Liver (tissue), 9 donors: ENCODE results near the gene CNTN5. TPM values are rescaled to one million over a fixed set of nuclear protein-coding genes. Genes with fewer than 3 reads are reported as not detected.

Experiments used
- DNase-seq: peaks from one replicate; pipeline ENCODE4 v3.0.0-alpha.2; 2017; ENCODE audit warnings: low spot score
- H3K27ac ChIP-seq, 2 donors: one replicate each; pipeline ENCODE4 v1.7.0; 2013; ENCODE audit warnings: inconsistent platforms in 2 of 2, low read length in 2 of 2, control low read depth in 1 of 2, low read depth in 1 of 2, mild to moderate bottlenecking in 1 of 2
- H3K27me3 ChIP-seq, 4 donors: one replicate each; pipeline versions ENCODE4 v1.6.1 to v1.7.0; 2013; ENCODE audit warnings: low read length in 3 of 4, inconsistent platforms in 1 of 4, mild to moderate bottlenecking in 1 of 4, moderate library complexity in 1 of 4; ENCODE audit not compliant: control insufficient read depth in 4 of 4, insufficient read depth in 4 of 4
- H3K36me3 ChIP-seq, 4 donors: one replicate each; pipeline versions ENCODE4 v1.6.1 to v1.7.0; 2013; ENCODE audit warnings: low read length in 3 of 4, mild to moderate bottlenecking in 3 of 4, low read depth in 1 of 4, moderate library complexity in 1 of 4; ENCODE audit not compliant: control insufficient read depth in 4 of 4, insufficient read depth in 3 of 4
- H3K4me1 ChIP-seq, 4 donors: one replicate each; pipeline versions ENCODE4 v1.6.1 to v1.7.0; 2013; ENCODE audit warnings: low read length in 3 of 4, mild to moderate bottlenecking in 3 of 4, moderate library complexity in 1 of 4; ENCODE audit not compliant: control insufficient read depth in 4 of 4, insufficient read depth in 4 of 4
- H3K4me3 ChIP-seq, 3 donors: one replicate each; pipeline versions ENCODE4 v1.6.1 to v1.7.0; 2013; ENCODE audit warnings: low read length in 3 of 3, control low read depth in 1 of 3, low read depth in 1 of 3, mild to moderate bottlenecking in 1 of 3
- H3K9ac ChIP-seq, 2 donors: one replicate each; pipeline ENCODE4 v1.7.0; 2013; ENCODE audit warnings: low read length in 2 of 2, mild to moderate bottlenecking in 2 of 2, moderate library complexity in 2 of 2, control low read depth in 1 of 2, low read depth in 1 of 2
- H3K9me3 ChIP-seq, 4 donors: one replicate each; pipeline versions ENCODE4 v1.6.1 to v1.7.0; 2013; ENCODE audit warnings: low read length in 3 of 4; ENCODE audit not compliant: control insufficient read depth in 4 of 4
- CTCF ChIP-seq: fragments of 150-350 bp; IDR thresholded peaks from 2 replicates; pipeline ENCODE4 v1.5.1; 2017; ENCODE audit warnings: improper control_type of control experiment, low read depth, low read length; ENCODE audit not compliant: missing input control
- FOXA1 ChIP-seq: IDR thresholded peaks from 2 replicates; pipeline ENCODE4 v1.6.1; 2016; ENCODE audit warnings: antibody characterized with exemption
- FOXA2 ChIP-seq: IDR thresholded peaks from 2 replicates; pipeline ENCODE4 v1.6.1; 2016; ENCODE audit warnings: antibody characterized with exemption
- GABPA ChIP-seq, 2 donors: IDR thresholded peaks in 1 of 2; conservative IDR thresholded peaks in 1 of 2; 2 replicates each; pipeline ENCODE4 v1.6.1; 2016; ENCODE audit warnings: antibody characterized with exemption in 2 of 2, mild to moderate bottlenecking in 1 of 2, moderate library complexity in 1 of 2
- HNF4A ChIP-seq, 2 donors: conservative IDR thresholded peaks; 2 replicates each; pipeline ENCODE4 v1.6.1; 2016; ENCODE audit warnings: antibody characterized with exemption in 2 of 2, mild to moderate bottlenecking in 2 of 2
- HNF4G ChIP-seq: IDR thresholded peaks from 2 replicates; pipeline ENCODE4 v1.6.1; 2016; ENCODE audit warnings: antibody characterized with exemption
- JUND ChIP-seq, 2 donors: IDR thresholded peaks; 2 replicates each; pipeline ENCODE4 v1.6.1; 2016; ENCODE audit warnings: antibody characterized with exemption in 2 of 2
- MAX ChIP-seq: IDR thresholded peaks from 2 replicates; pipeline ENCODE4 v1.6.1; 2016; ENCODE audit warnings: antibody characterized with exemption
- NR2F2 ChIP-seq: IDR thresholded peaks from 2 replicates; pipeline ENCODE4 v1.6.1; 2016; ENCODE audit warnings: antibody characterized with exemption
- RAD21 ChIP-seq, 2 donors: IDR thresholded peaks; 2 replicates each; pipeline ENCODE4 v1.6.1; 2016; ENCODE audit warnings: antibody characterized with exemption in 2 of 2, mild to moderate bottlenecking in 2 of 2
- RXRA ChIP-seq, 2 donors: IDR thresholded peaks; 2 replicates each; pipeline ENCODE4 v1.6.1; 2017 to 2018; ENCODE audit warnings: antibody characterized with exemption in 2 of 2, mild to moderate bottlenecking in 1 of 2
- TAF1 ChIP-seq: conservative IDR thresholded peaks from 2 replicates; pipeline ENCODE4 v1.6.1; 2016; ENCODE audit warnings: antibody characterized with exemption, mild to moderate bottlenecking
- YY1 ChIP-seq: IDR thresholded peaks from 2 replicates; pipeline ENCODE4 v1.6.1; 2016; ENCODE audit warnings: antibody characterized with exemption, mild to moderate bottlenecking
- ZBTB33 ChIP-seq: IDR thresholded peaks from 2 replicates; pipeline ENCODE4 v1.6.1; 2016; ENCODE audit warnings: antibody characterized with exemption
- WGBS: extraction: QIAGEN DNeasy Blood & Tissue Kit; methylation state at CpG from one replicate; pipeline ENCODE4 v1.1.7; 2013; 5-methylcytosine and 5-hydroxymethylcytosine counted together
- polyA plus RNA-seq, 2 donors: library from polyadenylated mRNA; stranded (reverse) in 1 of 2; unstranded in 1 of 2; fragments of 200-250 nt in 1 of 2; fragments of >200 nt in 1 of 2; fragmentation: Nextera tagmentation in 1 of 2; extraction: Ambion mirVana in 1 of 2; gene quantifications; one replicate each; pipeline versions ENCODE4 v1.2.1 to v1.2.3, GENCODE V29; 2013 to 2015
- total RNA-seq, 2 donors: library from RNA; depleted of rRNA; stranded (reverse); fragments of >200 nt; gene quantifications; one replicate each; pipeline ENCODE4 v1.2.3, GENCODE V29; 2014
- donor health status: healthy.
- donor health status: healthy.
- donor health status: healthy.
- donor health status: healthy.
- donor health status: healthy.

CNTN5 gene
- total and polyA plus RNA-seq, 4 donors: 0.01 to 0.08 (median 0.04) TPM

GRCh38 chr11:100080381-100080780 lies 1059.6 kb downstream of the CNTN5 start:
- no peak for TF ChIP-seq JUND (IDR thresholded peaks at IDR 0.05)
- TF ChIP-seq NR2F2: no peak
- TF ChIP-seq FOXA2: no peak
- no peak for TF ChIP-seq FOXA1
- TF ChIP-seq RAD21 (IDR thresholded peaks at IDR 0.05): no peak
- TF ChIP-seq HNF4G: no peak
- TF ChIP-seq MAX: no peak
- TF ChIP-seq GABPA (IDR thresholded peaks at IDR 0.05 in 1 of 2, conservative IDR thresholded peaks at IDR 0.05 in 1 of 2): no peak
- no peak for TF ChIP-seq CTCF
- TF ChIP-seq YY1: no peak
- H3K9me3 ChIP-seq: no peaks in the 10 kb centered on the region
- no peak overlapping the region for H3K27ac ChIP-seq
- H3K36me3 ChIP-seq: no peaks in the 10 kb centered on the region
- WGBS: 57% methylated on average over 2 of the region's 2 CpGs
- H3K27me3 ChIP-seq: peaks cover 0 to 2% (median 0%) of the 10 kb centered on the region in 4 donors
- no peaks in the 10 kb centered on the region for H3K4me1 ChIP-seq
- DNase-seq: no peak
- H3K4me3 ChIP-seq: no peak overlapping the region
- no peak overlapping the region for H3K9ac ChIP-seq

- TF ChIP-seq FOXA2: no peak
- no peak for TF ChIP-seq HNF4G
- no peak for TF ChIP-seq MAX
- no peak for TF ChIP-seq CTCF
- no peak for TF ChIP-seq RAD21 (IDR thresholded peaks at IDR 0.05)
- no peak for TF ChIP-seq RXRA (IDR thresholded peaks at IDR 0.05)
- no peak for TF ChIP-seq ZBTB33
- TF ChIP-seq TAF1: no peak
- TF ChIP-seq GABPA (IDR thresholded peaks at IDR 0.05 in 1 of 2, conservative IDR thresholded peaks at IDR 0.05 in 1 of 2): no peak
- TF ChIP-seq HNF4A (conservative IDR thresholded peaks at IDR 0.05): no peak
- H3K27ac ChIP-seq: no peak overlapping the region
- no peaks in the 10 kb centered on the region for H3K4me1 ChIP-seq
- H3K9me3 ChIP-seq: no peaks in the 10 kb centered on the region
- DNase-seq: no peak
- H3K27me3 ChIP-seq: peaks cover 0 to 2% (median 0%) of the 10 kb centered on the region in 4 donors
- H3K4me3 ChIP-seq: no peak overlapping the region
- H3K9ac ChIP-seq: no peak overlapping the region
- no peaks in the 10 kb centered on the region for H3K36me3 ChIP-seq
Measured at GRCh38 chr11:100080821-100081220, 1060.1 kb downstream of the CNTN5 start.
